ENCODE results near the gene HOXC5.
A peak's percentile ranks its signal among the peaks of the same experiment; 100 is the strongest.
"Not testable (repeated sequence)": the region's sequence is repeated elsewhere in the genome, so short reads cannot be mapped to it uniquely, and the experiment has no call there.

The HOXC5 gene

GRCh38 chr12:54035568-54036264 is 2.9 kb downstream of the HOXC5 start:
- no peak for DNase-seq

- DNase-seq, result no peak
Measured at GRCh38 chr12:54036620-54037359, 3.9 kb downstream of the HOXC5 start.

GRCh38 chr12:54037360-54038283 is 4.8 kb downstream of the HOXC5 start:
- DNase-seq, result no peak

- DNase-seq, result no peak
Measured at GRCh38 chr12:54038284-54038870, 5.5 kb downstream of the HOXC5 start.

GRCh38 chr12:54038871-54039414 is 6.1 kb downstream of the HOXC5 start:
- no peak for DNase-seq

- no peak for DNase-seq
Measured at GRCh38 chr12:54039417-54040147, 6.7 kb downstream of the HOXC5 start.

GRCh38 chr12:54040148-54040494 is 7.3 kb downstream of the HOXC5 start:
- DNase-seq, result no peak

GRCh38 chr12:54040648-54041047 is 7.8 kb downstream of the HOXC5 start:
- no peak for DNase-seq

GRCh38 chr12:54041097-54041690 is 8.3 kb downstream of the HOXC5 start:
- DNase-seq, result no peak

- DNase-seq, result not testable (repeated sequence)
Measured at GRCh38 chr12:54042033-54042432, 9.2 kb downstream of the HOXC5 start.

GRCh38 chr12:54042970-54043853 is 10.4 kb downstream of the HOXC5 start:
- DNase-seq, result no peak

- no peak for DNase-seq
Measured at GRCh38 chr12:54044425-54045103, 11.7 kb downstream of the HOXC5 start.

- no peak for DNase-seq
Measured at GRCh38 chr12:54045401-54045800, 12.6 kb downstream of the HOXC5 start.

GRCh38 chr12:54045868-54046521 is 13.1 kb downstream of the HOXC5 start:
- DNase-seq, result no peak

- DNase-seq, result peak; percentile 42
Measured at GRCh38 chr12:54046809-54047159, 13.9 kb downstream of the HOXC5 start.

- peak; percentile 73 for DNase-seq
Measured at GRCh38 chr12:54047160-54047963, 14.5 kb downstream of the HOXC5 start.

- no peak for DNase-seq
Measured at GRCh38 chr12:54047964-54048303, 15.1 kb downstream of the HOXC5 start.

GRCh38 chr12:54048406-54049093 is 15.7 kb downstream of the HOXC5 start:
- no peak for DNase-seq

Data from retina (tissue), 1 donor.